H9 (cell line): ENCODE data around the gene JADE2. TPM values are rescaled to one million over a fixed set of nuclear protein-coding genes. Genes with fewer than 3 reads are reported as not detected.

Source experiments
- DNase-seq: peaks from one replicate; pipeline ENCODE4 v3.0.0-alpha.2; 2017
- H2AFZ ChIP-seq: one replicate; pipeline ENCODE4 v1.6.1; 2013; ENCODE audit warnings: mild to moderate bottlenecking, low read length, control low read depth, moderate library complexity
- H2AK5ac ChIP-seq: 2 replicates; pipeline ENCODE4 v1.6.1; 2013; ENCODE audit warnings: low read length, control low read depth, mixed read lengths; ENCODE audit not compliant: insufficient read length
- H2BK120ac ChIP-seq: one replicate; pipeline ENCODE4 v1.6.1; 2013; ENCODE audit warnings: low read depth, mild to moderate bottlenecking, low read length, control low read depth, inconsistent platforms; ENCODE audit not compliant: poor library complexity, severe bottlenecking
- H2BK12ac ChIP-seq: 2 replicates; pipeline ENCODE4 v1.6.1; 2013; ENCODE audit warnings: low read length, control low read depth, mixed read lengths, low read depth; ENCODE audit not compliant: insufficient read length
- H2BK15ac ChIP-seq: 2 replicates; pipeline ENCODE4 v1.6.1; 2013; ENCODE audit warnings: low read depth, low read length, control low read depth
- H2BK20ac ChIP-seq: one replicate; pipeline ENCODE4 v1.6.1; 2013; ENCODE audit warnings: low read depth, mild to moderate bottlenecking, low read length, control low read depth, inconsistent platforms; ENCODE audit not compliant: poor library complexity, severe bottlenecking
- H2BK5ac ChIP-seq: 2 replicates; pipeline ENCODE4 v1.6.1; 2013; ENCODE audit warnings: low read length, control low read depth, mixed read lengths; ENCODE audit not compliant: insufficient read length
- H3K14ac ChIP-seq: 2 replicates; pipeline ENCODE4 v1.6.1; 2013; ENCODE audit warnings: low read length, control low read depth; ENCODE audit not compliant: insufficient read depth
- H3K18ac ChIP-seq: 2 replicates; pipeline ENCODE4 v1.6.1; 2013; ENCODE audit warnings: low read depth, mild to moderate bottlenecking, mixed read lengths, low read length, control low read depth; ENCODE audit not compliant: insufficient read length
- H3K23ac ChIP-seq: 2 replicates; pipeline ENCODE4 v1.6.1; 2013; ENCODE audit warnings: low read length, control low read depth, mixed read lengths, low read depth; ENCODE audit not compliant: insufficient read length
- H3K23me2 ChIP-seq: 2 replicates; pipeline ENCODE4 v1.6.1; 2013; ENCODE audit warnings: low read depth, mild to moderate bottlenecking, mixed read lengths, low read length, control low read depth; ENCODE audit not compliant: insufficient read length, poor library complexity, severe bottlenecking
- H3K27ac ChIP-seq: 2 replicates; pipeline ENCODE4 v1.5.1; 2013; ENCODE audit warnings: low read length, control low read depth, mixed read lengths, low read depth; ENCODE audit not compliant: insufficient read length
- H3K27me3 ChIP-seq: 2 replicates; pipeline ENCODE4 v1.6.1; 2013; ENCODE audit warnings: low read length, control low read depth, inconsistent platforms; ENCODE audit not compliant: insufficient read depth
- H3K4ac ChIP-seq: 2 replicates; pipeline ENCODE4 v1.6.1; 2013; ENCODE audit warnings: low read depth, mild to moderate bottlenecking, control low read depth, inconsistent platforms, low read length, moderate library complexity
- H3K4me1 ChIP-seq: 2 replicates; pipeline ENCODE4 v1.6.1; 2013; ENCODE audit warnings: low read length, control low read depth, inconsistent platforms; ENCODE audit not compliant: insufficient read depth
- H3K4me2 ChIP-seq: 2 replicates; pipeline ENCODE4 v1.6.1; 2013; ENCODE audit warnings: low read length, control low read depth, mixed read lengths; ENCODE audit not compliant: insufficient read length, insufficient read depth
- H3K56ac ChIP-seq: 2 replicates; pipeline ENCODE4 v1.6.1; 2013; ENCODE audit warnings: low read depth, mild to moderate bottlenecking, mixed read lengths, low read length, control low read depth; ENCODE audit not compliant: insufficient read length
- H3K79me1 ChIP-seq: 2 replicates; pipeline ENCODE4 v1.6.1; 2013; ENCODE audit warnings: low read depth, mild to moderate bottlenecking, moderate library complexity, low read length, control low read depth, inconsistent platforms; ENCODE audit not compliant: insufficient read depth, poor library complexity, severe bottlenecking
- H3K79me2 ChIP-seq: 2 replicates; pipeline ENCODE4 v1.6.1; 2013; ENCODE audit warnings: low read length, control low read depth, inconsistent platforms; ENCODE audit not compliant: insufficient read depth
- H3K9ac ChIP-seq: 2 replicates; pipeline ENCODE4 v1.6.1; 2013; ENCODE audit warnings: low read length, control low read depth, mixed read lengths; ENCODE audit not compliant: insufficient read length; ENCODE audit errors: extremely low read depth
- H3K9me3 ChIP-seq: one replicate; pipeline ENCODE4 v1.6.1; 2013; ENCODE audit warnings: low read depth, low read length, inconsistent platforms; ENCODE audit not compliant: control insufficient read depth
- H3T11ph ChIP-seq: one replicate; pipeline ENCODE4 v1.6.1; 2013; ENCODE audit warnings: mild to moderate bottlenecking, low read length, control low read depth, inconsistent platforms
- H4K20me1 ChIP-seq: one replicate; pipeline ENCODE4 v1.6.1; 2013; ENCODE audit not compliant: control insufficient read depth, insufficient read length, insufficient read depth
- H4K5ac ChIP-seq: 2 replicates; pipeline ENCODE4 v1.6.1; 2013; ENCODE audit warnings: low read depth, mild to moderate bottlenecking, mixed read lengths, low read length, control low read depth; ENCODE audit not compliant: insufficient read length
- H4K8ac ChIP-seq: replicated peaks from 2 replicates; pipeline ENCODE4 v1.6.1; 2013; ENCODE audit warnings: low read length, control low read depth, mixed read lengths, low read depth; ENCODE audit not compliant: insufficient read length
- H4K91ac ChIP-seq: 2 replicates; pipeline ENCODE4 v1.6.1; 2013; ENCODE audit warnings: low read depth, mild to moderate bottlenecking, moderate library complexity, mixed read lengths, low read length, control low read depth; ENCODE audit not compliant: insufficient read length
- H3K27ac Mint-ChIP-seq, 3 experiments: 2 replicates in 2 of 3; 3 replicates in 1 of 3; pipeline ENCODE4 v1.8.0; 2020 to 2021; ENCODE audit warnings: mixed read lengths in 3 of 3, mild to moderate bottlenecking in 1 of 3, moderate library complexity in 1 of 3
- H3K27me3 Mint-ChIP-seq: 2 replicates; pipeline ENCODE4 v1.8.0; 2021; ENCODE audit warnings: low read depth, mild to moderate bottlenecking, moderate library complexity, mixed read lengths
- H3K36me3 Mint-ChIP-seq, 3 experiments: 2 replicates in 2 of 3; 3 replicates in 1 of 3; pipeline ENCODE4 v1.8.0; 2020 to 2021; ENCODE audit warnings: low read depth in 3 of 3, mixed read lengths in 3 of 3; ENCODE audit not compliant: insufficient read depth in 1 of 3
- H3K4me1 Mint-ChIP-seq, 2 experiments: 2 replicates each; pipeline ENCODE4 v1.8.0; 2020; ENCODE audit warnings: mixed read lengths in 2 of 2
- H3K4me3 Mint-ChIP-seq, 2 experiments: 2 replicates in 1 of 2; 3 replicates in 1 of 2; pipeline ENCODE4 v1.8.0; 2020 to 2021; ENCODE audit warnings: mild to moderate bottlenecking in 2 of 2, mixed read lengths in 2 of 2, moderate library complexity in 1 of 2
- H3K9me3 Mint-ChIP-seq, 2 experiments: 2 replicates in 1 of 2; 3 replicates in 1 of 2; pipeline ENCODE4 v1.8.0; 2020; ENCODE audit warnings: mild to moderate bottlenecking in 2 of 2, mixed read lengths in 2 of 2, moderate library complexity in 1 of 2
- WGBS: extraction: QIAGEN DNeasy Blood & Tissue Kit; methylation state at CpG from one replicate; pipeline ENCODE4 v1.1.7; 2013; ENCODE audit warnings: missing lambda C conversion rate, low lambda C conversion rate, mixed read lengths; ENCODE audit not compliant: insufficient read length; ENCODE audit errors: extremely low coverage; 5-methylcytosine and 5-hydroxymethylcytosine counted together
- total RNA-seq: library from RNA; stranded (reverse); gene quantifications from 2 replicates; pipeline ENCODE4 v1.2.1, GENCODE V29; 2021
- TF ChIP-seq, protein P1 (sequence below): fragments of 200-600 bp; sonication (generic); conservative IDR thresholded peaks from 3 replicates; pipeline ENCODE4 v1.8.0; 2021; ENCODE audit warnings: antibody characterized with exemption, mild to moderate bottlenecking

The JADE2 gene
- total RNA-seq, 1 experiment from 2014 or later, result 99.7 TPM

DNA sequence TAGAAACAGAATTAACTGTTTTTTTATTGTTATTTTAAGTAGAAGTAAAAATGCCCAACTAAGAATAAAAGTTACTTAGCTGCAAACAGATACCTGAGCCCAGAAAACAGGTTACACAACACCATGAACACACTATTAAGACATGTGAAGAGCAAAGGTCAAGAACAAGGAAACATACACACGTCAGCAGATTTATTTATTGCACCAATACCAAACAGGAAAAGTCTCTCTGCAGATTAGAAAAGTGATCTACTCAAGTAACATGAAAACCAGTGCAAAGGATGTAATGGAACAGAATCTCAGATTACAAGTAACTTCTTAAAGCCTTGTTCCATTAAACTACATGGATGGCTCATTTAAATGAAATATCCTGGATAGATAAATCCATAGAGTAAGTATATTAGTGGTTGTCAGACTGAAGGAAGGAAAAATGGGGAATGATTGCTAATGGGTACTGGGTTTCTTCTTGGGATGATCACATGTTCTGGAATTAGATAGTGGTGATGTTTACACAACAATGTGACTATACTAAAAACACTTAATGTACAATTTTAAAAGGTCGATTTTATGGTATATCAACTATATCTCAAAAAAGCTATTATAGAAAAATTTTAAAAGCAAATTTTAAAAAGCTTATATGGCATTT lies 101.0 kb downstream of the JADE2 start:
- Histone ChIP-seq H3K56ac (no peak overlapping the region), H3K23me2 (no peaks in the 10 kb centered on the region), H2BK120ac (no peak overlapping the region), H3K14ac (no peak overlapping the region), H3T11ph (no peak overlapping the region), H2AK5ac (no peak overlapping the region), H4K91ac (no peak overlapping the region), H4K5ac (no peak overlapping the region), H2AFZ (no peak overlapping the region), H2BK12ac (no peak overlapping the region), H3K4me2 (no peak overlapping the region), H3K9me3 (no peaks in the 10 kb centered on the region), H4K20me1 (no peaks in the 10 kb centered on the region), H2BK5ac (no peak overlapping the region), H2BK20ac (no peak overlapping the region), H3K23ac (no peak overlapping the region), H4K8ac (no peak overlapping the region), H3K27me3 (no peaks in the 10 kb centered on the region), H3K79me1 (no peaks in the 10 kb centered on the region), H3K18ac (no peak overlapping the region), H3K4ac (no peak overlapping the region), H3K79me2 (no peaks in the 10 kb centered on the region), H3K9ac (no peak overlapping the region), H3K4me1 (no peaks in the 10 kb centered on the region), H2BK15ac (no peak overlapping the region), H3K27ac (no peak overlapping the region)
- WGBS, result no CpG with 5 or more reads among the region's 2 CpGs
- DNase-seq, result no peak
- Mint-ChIP-seq H3K27ac (peak overlapping the region in 1 of 3 experiments; percentile 37; a peak in 1 of 7 replicates), H3K9me3 (no peaks in the 10 kb centered on the region), H3K27me3 (no peaks in the 10 kb centered on the region), H3K36me3 (peaks cover 0 to 5% (median 0%) of the 10 kb centered on the region in 3 experiments; a peak in 3 of 7 replicates), H3K4me1 (no peaks in the 10 kb centered on the region), H3K4me3 (no peak overlapping the region)
- TF ChIP-seq, protein P1, sequence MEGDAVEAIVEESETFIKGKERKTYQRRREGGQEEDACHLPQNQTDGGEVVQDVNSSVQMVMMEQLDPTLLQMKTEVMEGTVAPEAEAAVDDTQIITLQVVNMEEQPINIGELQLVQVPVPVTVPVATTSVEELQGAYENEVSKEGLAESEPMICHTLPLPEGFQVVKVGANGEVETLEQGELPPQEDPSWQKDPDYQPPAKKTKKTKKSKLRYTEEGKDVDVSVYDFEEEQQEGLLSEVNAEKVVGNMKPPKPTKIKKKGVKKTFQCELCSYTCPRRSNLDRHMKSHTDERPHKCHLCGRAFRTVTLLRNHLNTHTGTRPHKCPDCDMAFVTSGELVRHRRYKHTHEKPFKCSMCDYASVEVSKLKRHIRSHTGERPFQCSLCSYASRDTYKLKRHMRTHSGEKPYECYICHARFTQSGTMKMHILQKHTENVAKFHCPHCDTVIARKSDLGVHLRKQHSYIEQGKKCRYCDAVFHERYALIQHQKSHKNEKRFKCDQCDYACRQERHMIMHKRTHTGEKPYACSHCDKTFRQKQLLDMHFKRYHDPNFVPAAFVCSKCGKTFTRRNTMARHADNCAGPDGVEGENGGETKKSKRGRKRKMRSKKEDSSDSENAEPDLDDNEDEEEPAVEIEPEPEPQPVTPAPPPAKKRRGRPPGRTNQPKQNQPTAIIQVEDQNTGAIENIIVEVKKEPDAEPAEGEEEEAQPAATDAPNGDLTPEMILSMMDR, result no peak

Other genes starting within 250 kb of the JADE2 start
- 2.5 and 2.8 TPM in 2 replicates for gene CDKL3, start 158.5 kb upstream of the JADE2 start, total RNA-seq
- 50.3 and 50.6 TPM in 2 replicates for gene UBE2B, start 154.1 kb upstream of the JADE2 start, total RNA-seq
- gene CDKN2AIPNL, start 113.8 kb upstream of the JADE2 start, total RNA-seq, result 60.0 and 60.3 TPM in 2 replicates
- gene SAR1B, start 107.2 kb downstream of the JADE2 start, total RNA-seq, result 29.2 and 34.3 TPM in 2 replicates
- gene SEC24A, start 123.1 kb downstream of the JADE2 start, total RNA-seq, result 30.4 and 31.4 TPM in 2 replicates
- gene CAMLG, start 212.9 kb downstream of the JADE2 start, total RNA-seq, result 33.1 and 34.5 TPM in 2 replicates
- 90.3 and 93.8 TPM in 2 replicates for gene DDX46, start 233.1 kb downstream of the JADE2 start, total RNA-seq